ENCODE measurements around the gene MEF2A. TPM values are rescaled to one million over a fixed set of nuclear protein-coding genes. Genes with fewer than 3 reads are reported as not detected.
"Not testable (repeated sequence)": the region's sequence is repeated elsewhere in the genome, so short reads cannot be mapped to it uniquely, and the experiment has no call there.

MEF2A gene
- total RNA-seq, 1 experiment from 2014 or later, result 5.8 TPM

GRCh38 chr15:99732124-99732750, 166.5 kb downstream of the MEF2A start:
- no peak for DNase-seq (ENCODE audit: low read depth)
- in situ Hi-C loops (cut with HindIII; ENCODE audit: low pct_unique_long_range_greater_than_20kb, low sequenced_read_pairs), result no loop called here

DNA sequence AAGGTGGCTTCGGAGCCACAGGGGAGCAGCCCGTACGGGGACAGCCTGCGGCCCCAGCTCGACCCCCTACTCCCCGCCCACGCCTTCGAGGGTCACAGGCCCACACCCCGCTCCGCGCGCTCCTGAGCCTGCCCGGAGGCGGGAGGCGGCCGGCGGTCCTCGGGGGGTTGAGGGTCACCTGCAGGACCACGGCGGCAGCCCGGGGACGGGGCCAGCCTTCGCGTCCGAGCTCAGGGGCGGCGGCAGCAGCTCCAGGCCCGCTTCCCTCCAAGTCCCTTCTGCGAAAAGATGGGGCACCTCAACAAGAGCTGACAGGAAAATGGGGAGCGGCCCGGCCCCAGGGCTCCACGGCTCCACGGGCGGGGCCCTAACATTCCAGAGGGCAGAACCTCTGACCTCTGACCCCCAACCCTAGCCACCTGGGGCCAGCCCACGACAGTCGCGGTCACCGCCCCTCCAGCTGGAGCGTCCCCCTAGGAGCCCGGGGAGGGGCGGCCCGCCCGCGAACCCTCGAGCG, 167.0 kb downstream of the MEF2A start:
- DNase-seq (ENCODE audit: low read depth), result no peak
- in situ Hi-C loops (cut with HindIII; ENCODE audit: low pct_unique_long_range_greater_than_20kb, low sequenced_read_pairs), result no loop called here

DNA sequence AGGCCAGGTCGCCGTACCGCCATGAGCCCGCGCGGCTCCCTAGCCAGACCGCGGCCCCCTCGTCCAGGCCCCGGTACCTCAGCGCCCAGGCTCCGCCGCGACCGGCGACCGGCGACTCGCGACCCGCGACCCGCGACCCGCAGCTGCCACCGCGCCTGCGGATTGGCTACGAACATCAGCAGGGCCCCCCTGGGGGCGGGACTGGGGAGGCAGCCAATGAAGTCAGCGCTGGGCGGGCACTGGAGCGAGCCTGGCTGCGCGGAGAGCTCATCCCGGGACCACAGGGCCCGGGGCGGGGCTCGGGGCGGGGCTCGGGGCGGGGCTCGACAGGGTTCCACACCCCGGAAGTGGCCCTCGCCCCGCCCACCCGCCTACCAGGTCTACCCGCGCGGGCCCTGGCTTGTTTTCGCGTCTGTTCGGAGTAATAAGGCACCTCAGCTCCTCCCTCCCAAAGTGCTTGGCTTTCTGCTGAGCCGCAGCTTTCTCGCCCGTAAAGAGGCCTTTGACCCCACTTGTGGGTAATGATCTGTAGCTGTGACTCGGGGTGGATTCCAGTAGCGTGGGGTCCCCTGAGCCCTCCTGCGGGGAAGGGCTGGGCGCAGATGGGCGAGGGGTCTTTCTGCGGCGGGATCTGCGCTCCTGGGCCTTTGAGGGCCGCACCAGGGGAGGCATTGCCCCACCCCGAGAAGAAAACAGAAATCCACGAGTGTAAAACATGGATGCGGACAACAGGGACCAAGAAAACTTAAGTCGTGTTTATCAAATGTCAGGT, 167.7 kb downstream of the MEF2A start, which contains the start of gene LYSMD4:
Gene LYSMD4, minus strand, starts transcription at position 170 of the 772 bp plus-strand sequence. CDS start 1,438 bp downstream, outside the sequence.
- in situ Hi-C loops (cut with HindIII; ENCODE audit: low pct_unique_long_range_greater_than_20kb, low sequenced_read_pairs), result no loop called here
- DNase-seq (ENCODE audit: low read depth), result peak; percentile 85

- DNase-seq (ENCODE audit: low read depth); in situ Hi-C loops (cut with HindIII; ENCODE audit: low pct_unique_long_range_greater_than_20kb, low sequenced_read_pairs): not testable (repeated sequence)
Observed at GRCh38 chr15:99734040-99734291, 168.2 kb downstream of the MEF2A start.

DNA sequence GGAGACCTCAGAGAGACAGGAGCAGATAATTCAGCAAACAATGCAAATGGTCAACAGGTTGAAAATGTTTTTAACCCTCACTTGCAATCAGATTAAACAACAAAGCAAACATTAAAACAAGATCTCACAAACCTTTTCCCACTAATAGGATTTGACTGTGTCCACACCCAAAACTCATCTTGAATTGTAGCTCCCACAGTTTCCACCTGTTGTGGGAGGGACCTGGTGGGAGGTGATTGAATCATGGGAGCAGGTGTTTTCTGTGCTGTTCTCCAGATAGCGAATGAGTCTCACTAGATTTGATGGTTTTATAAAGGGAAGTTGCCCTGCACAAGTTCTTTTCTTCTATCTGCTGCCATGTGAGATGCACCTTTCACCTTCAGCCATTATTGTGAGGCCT, 168.8 kb downstream of the MEF2A start:
- DNase-seq (ENCODE audit: low read depth), result no peak
- in situ Hi-C loops (cut with HindIII; ENCODE audit: low pct_unique_long_range_greater_than_20kb, low sequenced_read_pairs), result no loop called here

DNA sequence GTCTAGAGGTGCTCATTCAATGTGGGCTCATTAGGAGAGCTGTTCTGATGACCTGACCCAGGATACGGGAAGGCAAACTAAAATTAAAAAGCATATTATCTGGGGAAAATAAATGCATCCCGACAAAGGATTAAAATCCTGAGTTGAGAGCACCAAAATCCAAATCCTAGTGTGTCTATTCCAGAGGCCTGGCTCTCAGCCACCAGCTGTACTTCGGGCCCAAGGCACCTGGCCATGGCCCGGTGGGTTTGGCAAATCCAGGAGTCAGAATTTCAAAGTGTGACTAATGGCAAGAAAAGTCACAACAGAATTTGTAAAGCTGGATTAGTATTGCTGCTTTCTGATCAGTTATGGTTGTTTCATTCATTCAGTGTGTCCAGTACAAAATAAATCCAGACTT, 170.1 kb downstream of the MEF2A start:
- in situ Hi-C loops (cut with HindIII; ENCODE audit: low pct_unique_long_range_greater_than_20kb, low sequenced_read_pairs), result no loop called here

GRCh38 chr15:99736702-99737101, 170.9 kb downstream of the MEF2A start:
- in situ Hi-C loops (cut with HindIII; ENCODE audit: low pct_unique_long_range_greater_than_20kb, low sequenced_read_pairs), result no loop called here
- no peak for DNase-seq (ENCODE audit: low read depth)

More for the DNA sequence above, 170.1 kb downstream of the MEF2A start:
- no peak for DNase-seq (ENCODE audit: low read depth)

DNA sequence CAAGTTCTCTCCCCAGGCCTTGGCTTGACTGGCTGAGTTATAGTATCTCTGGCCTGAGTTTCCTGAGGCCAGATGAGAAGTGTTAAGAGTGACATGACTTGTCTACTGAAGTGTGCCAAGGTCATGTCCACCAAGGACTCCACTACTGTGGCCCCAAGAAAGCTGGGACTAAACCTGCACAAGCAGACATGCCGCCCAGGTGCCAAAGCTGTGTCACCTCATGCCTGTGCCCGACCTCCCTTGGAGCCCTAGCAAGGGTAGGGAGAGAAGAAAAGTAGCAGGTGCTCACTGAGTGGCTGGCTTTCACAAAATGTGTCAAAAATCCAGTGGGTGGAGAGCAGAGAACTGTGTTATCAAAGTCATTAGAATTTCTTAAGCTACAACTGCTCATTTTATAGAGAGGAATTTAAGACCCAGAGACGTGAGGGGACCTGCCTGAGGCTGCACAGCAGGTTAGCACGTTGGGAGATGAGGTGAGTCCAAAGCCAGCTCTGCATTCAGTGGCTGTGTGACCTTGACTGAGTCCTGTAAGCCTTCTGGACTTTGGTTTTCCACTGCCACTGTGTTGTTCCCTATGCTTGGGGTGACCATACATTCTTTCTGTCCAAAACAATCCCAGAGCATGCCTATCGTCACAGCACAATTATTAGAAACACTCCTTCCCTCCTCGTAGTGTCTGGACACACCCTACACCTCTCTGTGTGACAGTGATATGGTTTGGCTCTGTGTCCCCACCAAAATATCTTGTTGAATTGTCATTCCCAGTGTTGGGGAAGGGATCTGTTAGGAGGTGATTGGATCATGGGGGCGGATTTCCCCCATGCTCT, 172.4 kb downstream of the MEF2A start:
- DNase-seq (ENCODE audit: low read depth), result no peak
- in situ Hi-C loops (cut with HindIII; ENCODE audit: low pct_unique_long_range_greater_than_20kb, low sequenced_read_pairs), result no loop called here

DNA sequence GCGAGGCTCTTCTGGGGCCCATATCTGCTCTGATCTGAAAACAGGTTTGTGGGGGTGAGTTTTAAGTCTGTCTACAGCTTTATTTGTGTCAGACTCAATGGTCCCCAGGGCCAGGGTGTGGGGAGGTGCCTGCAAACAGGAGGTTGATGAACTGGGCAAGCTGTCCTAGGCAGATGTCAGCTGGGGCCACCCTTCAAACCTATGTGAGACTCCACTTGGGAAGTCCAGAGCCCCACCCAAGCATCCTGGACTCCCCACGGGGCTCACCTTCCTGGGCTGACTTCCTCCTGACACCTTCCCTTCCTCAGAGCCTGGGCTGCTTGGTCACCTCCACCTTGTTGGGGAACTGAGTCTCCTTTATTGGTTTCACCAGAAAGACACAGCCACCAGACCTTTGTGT, 176.1 kb downstream of the MEF2A start:
- no peak for DNase-seq (ENCODE audit: low read depth)
- in situ Hi-C loops (cut with HindIII; ENCODE audit: low pct_unique_long_range_greater_than_20kb, low sequenced_read_pairs), result no loop called here

DNA sequence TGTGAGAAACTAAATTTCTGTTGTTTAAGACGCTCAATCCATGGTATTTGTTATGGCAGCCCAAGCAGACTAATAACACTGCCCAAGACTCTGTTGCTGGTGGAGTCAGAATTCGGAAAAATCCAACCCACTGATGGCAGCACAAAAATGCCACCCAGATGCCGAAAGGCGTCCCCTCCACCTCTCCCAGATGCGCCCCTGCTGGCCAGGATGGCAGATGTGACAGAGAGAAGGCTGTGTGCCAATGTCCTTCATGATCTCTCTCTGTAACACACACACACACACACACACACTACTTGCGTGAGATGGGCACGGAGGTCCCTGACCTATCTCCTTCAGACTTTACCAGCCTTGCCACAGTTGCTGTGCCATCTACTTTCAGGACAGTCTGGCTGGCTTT, 178.4 kb downstream of the MEF2A start:
- no peak for DNase-seq (ENCODE audit: low read depth)
- in situ Hi-C loops (cut with HindIII; ENCODE audit: low pct_unique_long_range_greater_than_20kb, low sequenced_read_pairs), result no loop called here

GRCh38 chr15:99745370-99746086, 179.7 kb downstream of the MEF2A start:
- no peak for DNase-seq (ENCODE audit: low read depth)
- in situ Hi-C loops (cut with HindIII; ENCODE audit: low pct_unique_long_range_greater_than_20kb, low sequenced_read_pairs), result no loop called here

GRCh38 chr15:99749386-99749785, 183.6 kb downstream of the MEF2A start:
- no peak for DNase-seq (ENCODE audit: low read depth)
- in situ Hi-C loops (cut with HindIII; ENCODE audit: low pct_unique_long_range_greater_than_20kb, low sequenced_read_pairs), result no loop called here

GRCh38 chr15:99750326-99750725, 184.5 kb downstream of the MEF2A start:
- DNase-seq (ENCODE audit: low read depth); in situ Hi-C loops (cut with HindIII; ENCODE audit: low pct_unique_long_range_greater_than_20kb, low sequenced_read_pairs): not testable (repeated sequence)

GRCh38 chr15:99752556-99752955, 186.8 kb downstream of the MEF2A start:
- in situ Hi-C loops (cut with HindIII; ENCODE audit: low pct_unique_long_range_greater_than_20kb, low sequenced_read_pairs), result no loop called here
- no peak for DNase-seq (ENCODE audit: low read depth)

- in situ Hi-C loops (cut with HindIII; ENCODE audit: low pct_unique_long_range_greater_than_20kb, low sequenced_read_pairs), result no loop called here
Observed at GRCh38 chr15:99753066-99753465, 187.3 kb downstream of the MEF2A start.

DNA sequence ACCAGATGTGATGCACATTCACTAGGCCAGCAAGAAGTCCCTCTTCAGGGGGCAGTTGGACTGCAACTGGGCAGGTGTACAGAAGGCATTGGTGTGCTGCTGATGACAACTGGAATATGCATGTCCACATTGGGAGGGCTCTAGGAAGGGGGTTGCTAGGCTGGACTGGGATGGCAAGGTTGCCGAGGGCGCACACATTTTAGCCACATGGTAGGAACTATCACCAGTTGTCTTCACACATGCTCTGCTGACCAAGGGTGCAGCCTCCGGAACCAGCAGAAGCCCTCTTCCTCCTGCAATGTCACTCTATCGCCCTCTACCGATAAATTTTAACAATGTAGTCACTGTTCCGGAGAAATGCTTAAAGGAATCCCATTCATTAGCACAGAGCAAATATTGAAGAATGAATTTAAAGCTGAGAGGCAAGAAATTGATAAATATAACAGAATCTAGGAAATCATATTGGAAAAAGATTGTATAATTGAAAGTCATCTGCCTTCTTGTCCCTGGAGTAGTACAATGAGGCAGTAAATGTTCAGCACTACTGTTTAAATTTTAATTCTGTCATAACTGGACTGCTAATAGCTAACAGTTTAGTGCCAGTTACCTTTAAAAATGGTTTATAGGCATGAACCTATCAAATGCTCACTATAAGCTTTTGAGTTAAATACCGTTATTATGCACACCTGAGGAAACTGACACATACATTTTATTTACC, 190.1 kb downstream of the MEF2A start:
- in situ Hi-C loops (cut with HindIII; ENCODE audit: low pct_unique_long_range_greater_than_20kb, low sequenced_read_pairs), result no loop called here
- peak; percentile 65 for DNase-seq (ENCODE audit: low read depth)

More at GRCh38 chr15:99753066-99753465, 187.3 kb downstream of the MEF2A start:
- DNase-seq (ENCODE audit: low read depth), result no peak

GRCh38 chr15:99762288-99762687, 196.5 kb downstream of the MEF2A start:
- in situ Hi-C loops (cut with HindIII; ENCODE audit: low pct_unique_long_range_greater_than_20kb, low sequenced_read_pairs), result no loop called here
- DNase-seq (ENCODE audit: low read depth), result no peak

GRCh38 chr15:99763827-99764226, 198.0 kb downstream of the MEF2A start:
- no peak for DNase-seq (ENCODE audit: low read depth)
- in situ Hi-C loops (cut with HindIII; ENCODE audit: low pct_unique_long_range_greater_than_20kb, low sequenced_read_pairs), result no loop called here

All from Caki2 (cell line).